ENCODE data around the gene EYA3.

DNA sequence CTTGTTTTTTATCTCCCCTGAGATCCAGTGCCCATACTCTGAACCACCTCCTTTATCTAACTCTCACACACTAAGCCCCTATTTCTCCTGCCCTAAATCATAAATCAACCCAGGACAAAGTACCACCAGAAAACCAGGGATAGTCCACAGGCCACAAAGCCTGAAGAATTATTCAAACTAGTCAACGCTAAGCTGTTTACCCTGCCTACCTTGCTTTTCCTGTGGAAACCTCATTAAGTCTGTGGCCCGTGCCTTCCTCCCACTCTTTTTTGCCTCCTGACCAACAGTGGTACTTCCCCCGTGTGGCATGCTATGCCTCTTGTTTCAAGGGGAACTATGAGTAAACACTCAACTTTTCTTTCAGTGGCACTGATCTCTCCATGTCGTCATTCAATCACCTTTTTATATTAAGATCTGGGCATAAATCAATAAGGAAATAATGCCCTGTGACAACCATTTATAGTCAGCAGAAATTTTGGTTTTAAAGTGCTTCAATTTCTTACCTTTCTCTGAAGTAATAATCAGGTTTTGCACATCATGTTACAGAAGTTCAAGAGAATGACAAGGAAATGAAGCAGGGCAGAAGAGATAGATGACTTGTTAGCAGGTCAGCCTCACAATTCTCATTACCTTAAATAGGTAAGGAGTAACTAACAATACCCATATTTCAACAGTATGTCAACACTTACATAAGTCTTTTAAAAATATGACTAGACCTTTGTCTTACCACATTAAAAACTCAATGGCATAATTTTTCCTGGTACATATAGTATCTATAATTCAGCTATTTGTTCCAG lies 32.1 kb downstream of the EYA3 start:
- TF ChIP-seq, protein P1, sequence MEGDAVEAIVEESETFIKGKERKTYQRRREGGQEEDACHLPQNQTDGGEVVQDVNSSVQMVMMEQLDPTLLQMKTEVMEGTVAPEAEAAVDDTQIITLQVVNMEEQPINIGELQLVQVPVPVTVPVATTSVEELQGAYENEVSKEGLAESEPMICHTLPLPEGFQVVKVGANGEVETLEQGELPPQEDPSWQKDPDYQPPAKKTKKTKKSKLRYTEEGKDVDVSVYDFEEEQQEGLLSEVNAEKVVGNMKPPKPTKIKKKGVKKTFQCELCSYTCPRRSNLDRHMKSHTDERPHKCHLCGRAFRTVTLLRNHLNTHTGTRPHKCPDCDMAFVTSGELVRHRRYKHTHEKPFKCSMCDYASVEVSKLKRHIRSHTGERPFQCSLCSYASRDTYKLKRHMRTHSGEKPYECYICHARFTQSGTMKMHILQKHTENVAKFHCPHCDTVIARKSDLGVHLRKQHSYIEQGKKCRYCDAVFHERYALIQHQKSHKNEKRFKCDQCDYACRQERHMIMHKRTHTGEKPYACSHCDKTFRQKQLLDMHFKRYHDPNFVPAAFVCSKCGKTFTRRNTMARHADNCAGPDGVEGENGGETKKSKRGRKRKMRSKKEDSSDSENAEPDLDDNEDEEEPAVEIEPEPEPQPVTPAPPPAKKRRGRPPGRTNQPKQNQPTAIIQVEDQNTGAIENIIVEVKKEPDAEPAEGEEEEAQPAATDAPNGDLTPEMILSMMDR (IDR thresholded peaks at IDR 0.05 in 8 of 11, conservative IDR thresholded peaks at IDR 0.05 in 3 of 11) = no peak
- TF ChIP-seq POLR2A (IDR thresholded peaks at IDR 0.05) = no peak
